ENCODE data around the gene TAF6L. TPM values are rescaled to one million over a fixed set of nuclear protein-coding genes. Genes with fewer than 3 reads are reported as not detected.

The TAF6L gene
- total and polyA plus RNA-seq, 9 of the 15 experiments (the other 6 are each of a cell fraction or from before 2014, with no cell fraction given): 0.04 to 45.5 (median 20.8) TPM

DNA sequence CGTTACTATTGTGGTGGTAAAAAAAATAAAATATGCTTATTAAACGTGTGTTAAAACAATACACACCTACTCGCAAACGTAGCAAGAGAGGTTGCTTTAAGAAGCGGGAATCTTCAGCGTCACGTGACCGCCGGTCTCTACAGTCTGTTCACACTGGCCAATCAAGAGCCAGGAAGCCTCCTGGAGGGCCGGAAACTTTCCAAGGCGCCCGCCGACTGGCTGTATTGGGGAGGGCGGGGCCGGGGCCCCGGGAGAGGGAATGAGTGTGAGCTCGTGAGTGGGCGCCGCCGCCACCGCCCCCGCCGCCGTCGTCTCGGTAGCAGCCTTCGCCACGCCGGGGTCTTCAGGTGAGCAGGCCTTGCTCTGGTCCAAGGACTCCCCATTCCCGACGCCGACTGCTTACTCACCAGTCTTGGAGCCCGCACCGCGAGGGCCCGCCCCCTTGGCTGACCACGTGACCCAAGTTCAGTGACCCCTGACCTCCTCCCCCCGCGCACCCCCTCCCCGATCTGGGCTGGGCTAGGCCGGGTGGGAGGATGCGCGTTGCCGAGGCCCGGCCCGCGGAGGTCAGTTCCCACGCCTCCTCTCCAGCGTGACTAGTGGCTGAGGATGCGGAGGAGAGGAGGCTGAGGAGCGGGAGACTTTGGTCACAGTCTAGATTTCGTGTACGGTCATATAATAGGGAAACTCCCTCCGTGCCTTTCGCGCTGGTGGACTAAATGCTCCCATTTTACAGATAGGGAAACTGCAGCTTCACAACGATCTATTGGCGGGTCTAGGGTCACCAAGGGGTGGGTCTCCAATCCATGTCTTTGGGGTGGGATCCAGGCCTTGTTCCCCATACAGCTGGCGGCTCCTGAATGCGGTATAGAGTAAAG, at the start of gene TAF6L (continued):
- TF ChIP-seq, protein P1, sequence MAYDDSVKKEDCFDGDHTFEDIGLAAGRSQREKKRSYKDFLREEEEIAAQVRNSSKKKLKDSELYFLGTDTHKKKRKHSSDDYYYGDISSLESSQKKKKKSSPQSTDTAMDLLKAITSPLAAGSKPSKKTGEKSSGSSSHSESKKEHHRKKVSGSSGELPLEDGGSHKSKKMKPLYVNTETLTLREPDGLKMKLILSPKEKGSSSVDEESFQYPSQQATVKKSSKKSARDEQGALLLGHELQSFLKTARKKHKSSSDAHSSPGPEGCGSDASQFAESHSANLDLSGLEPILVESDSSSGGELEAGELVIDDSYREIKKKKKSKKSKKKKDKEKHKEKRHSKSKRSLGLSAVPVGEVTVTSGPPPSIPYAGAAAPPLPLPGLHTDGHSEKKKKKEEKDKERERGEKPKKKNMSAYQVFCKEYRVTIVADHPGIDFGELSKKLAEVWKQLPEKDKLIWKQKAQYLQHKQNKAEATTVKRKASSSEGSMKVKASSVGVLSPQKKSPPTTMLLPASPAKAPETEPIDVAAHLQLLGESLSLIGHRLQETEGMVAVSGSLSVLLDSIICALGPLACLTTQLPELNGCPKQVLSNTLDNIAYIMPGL (CRISPR knock-in tag; IDR thresholded peaks at IDR 0.05): no peak
- TF ChIP-seq ZNF551 (CRISPR knock-in tag; IDR thresholded peaks at IDR 0.05) (no peak), ZNF316 (IDR thresholded peaks at IDR 0.05) (no peak), ZNF57 (CRISPR knock-in tag; IDR thresholded peaks at IDR 0.05) (no peak), ZNF408 (CRISPR knock-in tag; IDR thresholded peaks at IDR 0.05; ENCODE audit: low read depth) (no peak), MYC (IDR thresholded peaks at IDR 0.05; ENCODE audit: low read depth, low read length) (peak; percentile 73), MYC (CRISPR knock-in tag; IDR thresholded peaks at IDR 0.05; ENCODE audit: borderline replicate concordance, low read depth) (no peak), BRD9 (IDR thresholded peaks at IDR 0.05; ENCODE audit: low read depth, partially characterized antibody) (no peak), ADNP (tag; IDR thresholded peaks at IDR 0.05) (no peak), MCM7 (IDR thresholded peaks at IDR 0.05) (no peak), EP300 (IDR thresholded peaks at IDR 0.05; ENCODE audit: low read length) (no peak; the same call in 1 of the 2 replicates), NFE2 (IDR thresholded peaks at IDR 0.05; ENCODE audit: low read depth) (no peak)
- TF ChIP-seq, protein P2, sequence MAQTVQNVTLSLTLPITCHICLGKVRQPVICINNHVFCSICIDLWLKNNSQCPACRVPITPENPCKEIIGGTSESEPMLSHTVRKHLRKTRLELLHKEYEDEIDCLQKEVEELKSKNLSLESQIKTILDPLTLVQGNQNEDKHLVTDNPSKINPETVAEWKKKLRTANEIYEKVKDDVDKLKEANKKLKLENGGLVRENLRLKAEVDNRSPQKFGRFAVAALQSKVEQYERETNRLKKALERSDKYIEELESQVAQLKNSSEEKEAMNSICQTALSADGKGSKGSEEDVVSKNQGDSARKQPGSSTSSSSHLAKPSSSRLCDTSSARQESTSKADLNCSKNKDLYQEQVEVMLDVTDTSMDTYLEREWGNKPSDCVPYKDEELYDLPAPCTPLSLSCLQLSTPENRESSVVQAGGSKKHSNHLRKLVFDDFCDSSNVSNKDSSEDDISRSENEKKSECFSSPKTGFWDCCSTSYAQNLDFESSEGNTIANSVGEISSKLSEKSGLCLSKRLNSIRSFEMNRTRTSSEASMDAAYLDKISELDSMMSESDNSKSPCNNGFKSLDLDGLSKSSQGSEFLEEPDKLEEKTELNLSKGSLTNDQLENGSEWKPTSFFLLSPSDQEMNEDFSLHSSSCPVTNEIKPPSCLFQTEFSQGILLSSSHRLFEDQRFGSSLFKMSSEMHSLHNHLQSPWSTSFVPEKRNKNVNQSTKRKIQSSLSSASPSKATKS (CRISPR knock-in tag; IDR thresholded peaks at IDR 0.05): no peak
- TF ChIP-seq, protein P3, sequence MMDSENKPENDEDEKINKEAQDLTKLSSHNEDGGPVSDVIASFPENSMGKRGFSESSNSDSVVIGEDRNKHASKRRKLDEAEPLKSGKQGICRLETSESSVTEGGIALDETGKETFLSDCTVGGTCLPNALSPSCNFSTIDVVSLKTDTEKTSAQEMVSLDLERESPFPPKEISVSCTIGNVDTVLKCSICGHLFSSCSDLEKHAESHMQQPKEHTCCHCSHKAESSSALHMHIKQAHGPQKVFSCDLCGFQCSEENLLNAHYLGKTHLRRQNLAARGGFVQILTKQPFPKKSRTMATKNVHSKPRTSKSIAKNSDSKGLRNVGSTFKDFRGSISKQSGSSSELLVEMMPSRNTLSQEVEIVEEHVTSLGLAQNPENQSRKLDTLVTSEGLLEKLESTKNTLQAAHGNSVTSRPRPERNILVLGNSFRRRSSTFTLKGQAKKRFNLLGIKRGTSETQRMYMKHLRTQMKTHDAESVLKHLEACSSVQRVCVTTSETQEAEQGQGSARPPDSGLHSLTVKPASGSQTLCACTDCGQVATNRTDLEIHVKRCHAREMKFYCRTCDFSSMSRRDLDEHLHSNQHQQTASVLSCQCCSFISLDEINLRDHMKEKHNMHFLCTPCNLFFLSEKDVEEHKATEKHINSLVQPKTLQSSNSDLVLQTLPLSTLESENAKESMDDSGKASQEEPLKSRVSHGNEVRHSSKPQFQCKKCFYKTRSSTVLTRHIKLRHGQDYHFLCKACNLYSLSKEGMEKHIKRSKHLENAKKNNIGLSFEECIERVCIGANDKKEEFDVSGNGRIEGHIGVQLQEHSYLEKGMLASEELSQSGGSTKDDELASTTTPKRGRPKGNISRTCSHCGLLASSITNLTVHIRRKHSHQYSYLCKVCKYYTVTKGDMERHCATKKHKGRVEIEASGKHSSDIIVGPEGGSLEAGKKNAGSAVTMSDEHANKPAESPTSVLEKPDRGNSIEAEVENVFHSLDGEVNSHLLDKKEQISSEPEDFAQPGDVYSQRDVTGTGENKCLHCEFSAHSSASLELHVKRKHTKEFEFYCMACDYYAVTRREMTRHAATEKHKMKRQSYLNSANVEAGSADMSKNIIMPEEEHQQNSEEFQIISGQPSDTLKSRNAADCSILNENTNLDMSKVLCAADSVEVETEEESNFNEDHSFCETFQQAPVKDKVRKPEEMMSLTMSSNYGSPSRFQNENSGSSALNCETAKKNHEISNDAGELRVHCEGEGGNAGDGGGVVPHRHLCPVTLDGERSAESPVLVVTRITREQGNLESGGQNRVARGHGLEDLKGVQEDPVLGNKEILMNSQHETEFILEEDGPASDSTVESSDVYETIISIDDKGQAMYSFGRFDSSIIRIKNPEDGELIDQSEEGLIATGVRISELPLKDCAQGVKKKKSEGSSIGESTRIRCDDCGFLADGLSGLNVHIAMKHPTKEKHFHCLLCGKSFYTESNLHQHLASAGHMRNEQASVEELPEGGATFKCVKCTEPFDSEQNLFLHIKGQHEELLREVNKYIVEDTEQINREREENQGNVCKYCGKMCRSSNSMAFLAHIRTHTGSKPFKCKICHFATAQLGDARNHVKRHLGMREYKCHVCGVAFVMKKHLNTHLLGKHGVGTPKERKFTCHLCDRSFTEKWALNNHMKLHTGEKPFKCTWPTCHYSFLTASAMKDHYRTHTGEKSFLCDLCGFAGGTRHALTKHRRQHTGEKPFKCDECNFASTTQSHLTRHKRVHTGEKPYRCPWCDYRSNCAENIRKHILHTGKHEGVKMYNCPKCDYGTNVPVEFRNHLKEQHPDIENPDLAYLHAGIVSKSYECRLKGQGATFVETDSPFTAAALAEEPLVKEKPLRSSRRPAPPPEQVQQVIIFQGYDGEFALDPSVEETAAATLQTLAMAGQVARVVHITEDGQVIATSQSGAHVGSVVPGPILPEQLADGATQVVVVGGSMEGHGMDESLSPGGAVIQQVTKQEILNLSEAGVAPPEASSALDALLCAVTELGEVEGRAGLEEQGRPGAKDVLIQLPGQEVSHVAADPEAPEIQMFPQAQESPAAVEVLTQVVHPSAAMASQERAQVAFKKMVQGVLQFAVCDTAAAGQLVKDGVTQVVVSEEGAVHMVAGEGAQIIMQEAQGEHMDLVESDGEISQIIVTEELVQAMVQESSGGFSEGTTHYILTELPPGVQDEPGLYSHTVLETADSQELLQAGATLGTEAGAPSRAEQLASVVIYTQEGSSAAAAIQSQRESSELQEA (IDR thresholded peaks at IDR 0.05; ENCODE audit: low read depth): no peak
- TF ChIP-seq, protein P4, sequence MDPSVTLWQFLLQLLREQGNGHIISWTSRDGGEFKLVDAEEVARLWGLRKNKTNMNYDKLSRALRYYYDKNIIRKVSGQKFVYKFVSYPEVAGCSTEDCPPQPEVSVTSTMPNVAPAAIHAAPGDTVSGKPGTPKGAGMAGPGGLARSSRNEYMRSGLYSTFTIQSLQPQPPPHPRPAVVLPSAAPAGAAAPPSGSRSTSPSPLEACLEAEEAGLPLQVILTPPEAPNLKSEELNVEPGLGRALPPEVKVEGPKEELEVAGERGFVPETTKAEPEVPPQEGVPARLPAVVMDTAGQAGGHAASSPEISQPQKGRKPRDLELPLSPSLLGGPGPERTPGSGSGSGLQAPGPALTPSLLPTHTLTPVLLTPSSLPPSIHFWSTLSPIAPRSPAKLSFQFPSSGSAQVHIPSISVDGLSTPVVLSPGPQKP (CRISPR knock-in tag; IDR thresholded peaks at IDR 0.05): no peak
